ENCODE results near the gene QPCT.
"Not testable (repeated sequence)": the region's sequence is repeated elsewhere in the genome, so short reads cannot be mapped to it uniquely, and the experiment has no call there.

Gene QPCT

GRCh38 chr2:37400041-37400440 lies 55.6 kb downstream of the QPCT start:
- Histone ChIP-seq H3K36me3 (ENCODE audit: control insufficient read depth, insufficient read depth, low read length) (no peaks in the 10 kb centered on the region), H3K4me3 (ENCODE audit: insufficient read depth, low read depth, low read length, poor library complexity, severe bottlenecking) (no peak overlapping the region), H3K9me3 (ENCODE audit: control insufficient read depth, low read length) (no peaks in the 10 kb centered on the region), H3K27me3 (replicated peaks; ENCODE audit: control insufficient read depth, insufficient read depth, low read length, poor library complexity, severe bottlenecking) (no peaks in the 10 kb centered on the region), H3K27ac (ENCODE audit: insufficient read depth, low read length, poor library complexity, severe bottlenecking) (no peak overlapping the region), H3K4me1 (ENCODE audit: control insufficient read depth, insufficient read depth, low read length, poor library complexity, severe bottlenecking) (no peaks in the 10 kb centered on the region)
- no peak for DNase-seq

GRCh38 chr2:37402636-37403035 lies 58.2 kb downstream of the QPCT start:
- H3K36me3 ChIP-seq (ENCODE audit: control insufficient read depth, insufficient read depth, low read length) = no peaks in the 10 kb centered on the region
- no peaks in the 10 kb centered on the region for H3K27me3 ChIP-seq (replicated peaks; ENCODE audit: control insufficient read depth, insufficient read depth, low read length, poor library complexity, severe bottlenecking)
- no peaks in the 10 kb centered on the region for H3K9me3 ChIP-seq (ENCODE audit: control insufficient read depth, low read length)
- no peak overlapping the region for H3K4me3 ChIP-seq (ENCODE audit: insufficient read depth, low read depth, low read length, poor library complexity, severe bottlenecking)
- no peak for DNase-seq
- no peaks in the 10 kb centered on the region for H3K4me1 ChIP-seq (ENCODE audit: control insufficient read depth, insufficient read depth, low read length, poor library complexity, severe bottlenecking)
- H3K27ac ChIP-seq (ENCODE audit: insufficient read depth, low read length, poor library complexity, severe bottlenecking) = no peak overlapping the region

- H3K9me3 ChIP-seq (ENCODE audit: control insufficient read depth, low read length) = no peaks in the 10 kb centered on the region
- no peak overlapping the region for H3K27ac ChIP-seq (ENCODE audit: insufficient read depth, low read length, poor library complexity, severe bottlenecking)
- no peaks in the 10 kb centered on the region for H3K36me3 ChIP-seq (ENCODE audit: control insufficient read depth, insufficient read depth, low read length)
- no peaks in the 10 kb centered on the region for H3K27me3 ChIP-seq (replicated peaks; ENCODE audit: control insufficient read depth, insufficient read depth, low read length, poor library complexity, severe bottlenecking)
- no peak overlapping the region for H3K4me3 ChIP-seq (ENCODE audit: insufficient read depth, low read depth, low read length, poor library complexity, severe bottlenecking)
- H3K4me1 ChIP-seq (ENCODE audit: control insufficient read depth, insufficient read depth, low read length, poor library complexity, severe bottlenecking) = no peaks in the 10 kb centered on the region
- DNase-seq = no peak
Measured at GRCh38 chr2:37405781-37406180, 61.4 kb downstream of the QPCT start.

GRCh38 chr2:37412231-37412630 lies 67.8 kb downstream of the QPCT start:
- Histone ChIP-seq H3K36me3 (ENCODE audit: control insufficient read depth, insufficient read depth, low read length) (no peaks in the 10 kb centered on the region), H3K9me3 (ENCODE audit: control insufficient read depth, low read length) (no peaks in the 10 kb centered on the region), H3K27me3 (replicated peaks; ENCODE audit: control insufficient read depth, insufficient read depth, low read length, poor library complexity, severe bottlenecking) (no peaks in the 10 kb centered on the region), H3K4me3 (ENCODE audit: insufficient read depth, low read depth, low read length, poor library complexity, severe bottlenecking) (no peak overlapping the region), H3K27ac (ENCODE audit: insufficient read depth, low read length, poor library complexity, severe bottlenecking) (no peak overlapping the region), H3K4me1 (ENCODE audit: control insufficient read depth, insufficient read depth, low read length, poor library complexity, severe bottlenecking) (no peaks in the 10 kb centered on the region)
- no peak for DNase-seq

GRCh38 chr2:37413911-37414469 lies 69.6 kb downstream of the QPCT start:
- H3K36me3 ChIP-seq (ENCODE audit: control insufficient read depth, insufficient read depth, low read length); DNase-seq; H3K27me3 ChIP-seq (replicated peaks; ENCODE audit: control insufficient read depth, insufficient read depth, low read length, poor library complexity, severe bottlenecking); H3K27ac ChIP-seq (ENCODE audit: insufficient read depth, low read length, poor library complexity, severe bottlenecking); H3K4me3 ChIP-seq (ENCODE audit: insufficient read depth, low read depth, low read length, poor library complexity, severe bottlenecking); H3K9me3 ChIP-seq (ENCODE audit: control insufficient read depth, low read length); H3K4me1 ChIP-seq (ENCODE audit: control insufficient read depth, insufficient read depth, low read length, poor library complexity, severe bottlenecking): not testable (repeated sequence)

- Histone ChIP-seq H3K27me3 (replicated peaks; ENCODE audit: control insufficient read depth, insufficient read depth, low read length, poor library complexity, severe bottlenecking) (no peaks in the 10 kb centered on the region), H3K27ac (ENCODE audit: insufficient read depth, low read length, poor library complexity, severe bottlenecking) (no peak overlapping the region), H3K36me3 (ENCODE audit: control insufficient read depth, insufficient read depth, low read length) (no peaks in the 10 kb centered on the region), H3K4me3 (ENCODE audit: insufficient read depth, low read depth, low read length, poor library complexity, severe bottlenecking) (no peak overlapping the region), H3K9me3 (ENCODE audit: control insufficient read depth, low read length) (no peaks in the 10 kb centered on the region), H3K4me1 (ENCODE audit: control insufficient read depth, insufficient read depth, low read length, poor library complexity, severe bottlenecking) (no peaks in the 10 kb centered on the region)
- no peak for DNase-seq
Measured at GRCh38 chr2:37414470-37414949, 70.1 kb downstream of the QPCT start.

- Histone ChIP-seq H3K27me3 (replicated peaks; ENCODE audit: control insufficient read depth, insufficient read depth, low read length, poor library complexity, severe bottlenecking) (no peaks in the 10 kb centered on the region), H3K4me1 (ENCODE audit: control insufficient read depth, insufficient read depth, low read length, poor library complexity, severe bottlenecking) (no peaks in the 10 kb centered on the region), H3K27ac (ENCODE audit: insufficient read depth, low read length, poor library complexity, severe bottlenecking) (no peak overlapping the region), H3K9me3 (ENCODE audit: control insufficient read depth, low read length) (no peaks in the 10 kb centered on the region), H3K4me3 (ENCODE audit: insufficient read depth, low read depth, low read length, poor library complexity, severe bottlenecking) (no peak overlapping the region), H3K36me3 (ENCODE audit: control insufficient read depth, insufficient read depth, low read length) (no peaks in the 10 kb centered on the region)
- no peak for DNase-seq
Measured at GRCh38 chr2:37415128-37415820, 70.8 kb downstream of the QPCT start.

- Histone ChIP-seq H3K27ac (ENCODE audit: insufficient read depth, low read length, poor library complexity, severe bottlenecking) (no peak overlapping the region), H3K27me3 (replicated peaks; ENCODE audit: control insufficient read depth, insufficient read depth, low read length, poor library complexity, severe bottlenecking) (no peaks in the 10 kb centered on the region), H3K4me3 (ENCODE audit: insufficient read depth, low read depth, low read length, poor library complexity, severe bottlenecking) (no peak overlapping the region), H3K36me3 (ENCODE audit: control insufficient read depth, insufficient read depth, low read length) (no peaks in the 10 kb centered on the region), H3K4me1 (ENCODE audit: control insufficient read depth, insufficient read depth, low read length, poor library complexity, severe bottlenecking) (no peaks in the 10 kb centered on the region), H3K9me3 (ENCODE audit: control insufficient read depth, low read length) (no peaks in the 10 kb centered on the region)
- DNase-seq = no peak
Measured at GRCh38 chr2:37417321-37417720, 72.9 kb downstream of the QPCT start.

GRCh38 chr2:37418956-37419355 lies 74.5 kb downstream of the QPCT start:
- no peaks in the 10 kb centered on the region for H3K4me1 ChIP-seq (ENCODE audit: control insufficient read depth, insufficient read depth, low read length, poor library complexity, severe bottlenecking)
- H3K4me3 ChIP-seq (ENCODE audit: insufficient read depth, low read depth, low read length, poor library complexity, severe bottlenecking) = no peak overlapping the region
- H3K27me3 ChIP-seq (replicated peaks; ENCODE audit: control insufficient read depth, insufficient read depth, low read length, poor library complexity, severe bottlenecking) = no peaks in the 10 kb centered on the region
- H3K27ac ChIP-seq (ENCODE audit: insufficient read depth, low read length, poor library complexity, severe bottlenecking) = no peak overlapping the region
- no peaks in the 10 kb centered on the region for H3K36me3 ChIP-seq (ENCODE audit: control insufficient read depth, insufficient read depth, low read length)
- no peaks in the 10 kb centered on the region for H3K9me3 ChIP-seq (ENCODE audit: control insufficient read depth, low read length)
- no peak for DNase-seq

GRCh38 chr2:37421686-37422085 lies 77.3 kb downstream of the QPCT start:
- Histone ChIP-seq H3K27ac (ENCODE audit: insufficient read depth, low read length, poor library complexity, severe bottlenecking) (no peak overlapping the region), H3K4me1 (ENCODE audit: control insufficient read depth, insufficient read depth, low read length, poor library complexity, severe bottlenecking) (no peaks in the 10 kb centered on the region), H3K36me3 (ENCODE audit: control insufficient read depth, insufficient read depth, low read length) (no peaks in the 10 kb centered on the region), H3K27me3 (replicated peaks; ENCODE audit: control insufficient read depth, insufficient read depth, low read length, poor library complexity, severe bottlenecking) (no peaks in the 10 kb centered on the region), H3K4me3 (ENCODE audit: insufficient read depth, low read depth, low read length, poor library complexity, severe bottlenecking) (no peak overlapping the region), H3K9me3 (ENCODE audit: control insufficient read depth, low read length) (no peaks in the 10 kb centered on the region)
- no peak for DNase-seq
